Astrocyte (in vitro differentiated cells and primary cell): ENCODE results near the gene PRDM8. TPM values are rescaled to one million over a fixed set of nuclear protein-coding genes. Genes with fewer than 3 reads are reported as not detected.

Experiments
- DNase-seq: peaks from one replicate; pipeline ENCODE4 v3.0.0-alpha.2; 2010; ENCODE audit warnings: low read depth
- FAIRE-seq: peaks from 2 replicates; lab custom pipeline; 2011; peaks lifted over from hg19 to GRCh38; lab: Jason Lieb, UNC
- H2AFZ ChIP-seq: 2 replicates; pipeline ENCODE4 v1.6.0; 2012; ENCODE audit warnings: low read depth, low read length, inconsistent platforms
- H3K27ac ChIP-seq: 2 replicates; pipeline ENCODE4 v1.5.1; 2011; ENCODE audit warnings: low read depth, low read length, inconsistent platforms
- H3K27me3 ChIP-seq: 2 replicates; pipeline ENCODE4 v1.6.0; 2011; ENCODE audit warnings: low read length, inconsistent platforms; ENCODE audit not compliant: insufficient read depth
- H3K36me3 ChIP-seq: 2 replicates; pipeline ENCODE4 v1.5.1; 2011; ENCODE audit warnings: low read length, inconsistent platforms; ENCODE audit not compliant: insufficient read depth
- H3K4me1 ChIP-seq: 2 replicates; pipeline ENCODE4 v1.5.1; 2011; ENCODE audit warnings: low read length, inconsistent platforms; ENCODE audit not compliant: insufficient read depth
- H3K4me2 ChIP-seq: 2 replicates; pipeline ENCODE4 v1.6.0; 2012; ENCODE audit warnings: low read length, inconsistent platforms
- H3K4me3 ChIP-seq: 2 replicates; pipeline ENCODE4 v1.5.1; 2011; ENCODE audit warnings: low read depth, mild to moderate bottlenecking, low read length, inconsistent platforms; ENCODE audit not compliant: insufficient read depth
- H3K79me2 ChIP-seq: 2 replicates; pipeline ENCODE4 v1.6.0; 2012; ENCODE audit warnings: mild to moderate bottlenecking, low read length, inconsistent platforms; ENCODE audit not compliant: insufficient read depth
- H3K9ac ChIP-seq: 2 replicates; pipeline ENCODE4 v1.6.0; 2012; ENCODE audit warnings: mild to moderate bottlenecking, low read length, inconsistent platforms
- H3K9me3 ChIP-seq: 2 replicates; pipeline ENCODE4 v1.5.1; 2012; ENCODE audit warnings: low read depth, mild to moderate bottlenecking, low read length, inconsistent platforms; ENCODE audit not compliant: insufficient read depth
- H4K20me1 ChIP-seq: 2 replicates; pipeline ENCODE4 v1.6.0; 2012; ENCODE audit warnings: low read length, inconsistent platforms; ENCODE audit not compliant: insufficient read depth
- H3K27ac Mint-ChIP-seq: one replicate; pipeline ENCODE4 v1.8.0; 2021; ENCODE audit warnings: mild to moderate bottlenecking, mixed read lengths; ENCODE audit not compliant: unreplicated experiment
- H3K27me3 Mint-ChIP-seq: one replicate; pipeline ENCODE4 v1.8.0; 2021; ENCODE audit warnings: low read depth, mixed read lengths; ENCODE audit not compliant: unreplicated experiment
- H3K36me3 Mint-ChIP-seq: one replicate; pipeline ENCODE4 v1.8.0; 2021; ENCODE audit warnings: low read depth, mixed read lengths; ENCODE audit not compliant: unreplicated experiment
- H3K4me1 Mint-ChIP-seq: one replicate; pipeline ENCODE4 v1.8.0; 2021; ENCODE audit warnings: low read depth, mixed read lengths; ENCODE audit not compliant: unreplicated experiment
- H3K4me3 Mint-ChIP-seq: one replicate; pipeline ENCODE4 v1.8.0; 2021; ENCODE audit warnings: mild to moderate bottlenecking, moderate library complexity, mixed read lengths; ENCODE audit not compliant: unreplicated experiment
- H3K9me3 Mint-ChIP-seq: one replicate; pipeline ENCODE4 v1.8.0; 2021; ENCODE audit warnings: mild to moderate bottlenecking, mixed read lengths; ENCODE audit not compliant: unreplicated experiment
- EZH2 ChIP-seq: IDR thresholded peaks from 2 replicates; pipeline ENCODE4 v1.6.1; 2012; ENCODE audit warnings: mild to moderate bottlenecking, low read length, inconsistent platforms; ENCODE audit not compliant: insufficient read depth
- total RNA-seq: library from RNA; stranded (reverse); gene quantifications from 2 replicates; pipeline ENCODE4 v1.2.1, GENCODE V29; 2021
- TF ChIP-seq, protein P1 (sequence below): IDR thresholded peaks from 2 replicates; pipeline ENCODE4 v1.5.1; 2011; ENCODE audit warnings: low read depth, mild to moderate bottlenecking, inconsistent platforms, low read length, moderate library complexity; ENCODE audit not compliant: insufficient read depth

Gene PRDM8
- total RNA-seq, 1 donor from 2014 or later: 0.25 TPM

DNA sequence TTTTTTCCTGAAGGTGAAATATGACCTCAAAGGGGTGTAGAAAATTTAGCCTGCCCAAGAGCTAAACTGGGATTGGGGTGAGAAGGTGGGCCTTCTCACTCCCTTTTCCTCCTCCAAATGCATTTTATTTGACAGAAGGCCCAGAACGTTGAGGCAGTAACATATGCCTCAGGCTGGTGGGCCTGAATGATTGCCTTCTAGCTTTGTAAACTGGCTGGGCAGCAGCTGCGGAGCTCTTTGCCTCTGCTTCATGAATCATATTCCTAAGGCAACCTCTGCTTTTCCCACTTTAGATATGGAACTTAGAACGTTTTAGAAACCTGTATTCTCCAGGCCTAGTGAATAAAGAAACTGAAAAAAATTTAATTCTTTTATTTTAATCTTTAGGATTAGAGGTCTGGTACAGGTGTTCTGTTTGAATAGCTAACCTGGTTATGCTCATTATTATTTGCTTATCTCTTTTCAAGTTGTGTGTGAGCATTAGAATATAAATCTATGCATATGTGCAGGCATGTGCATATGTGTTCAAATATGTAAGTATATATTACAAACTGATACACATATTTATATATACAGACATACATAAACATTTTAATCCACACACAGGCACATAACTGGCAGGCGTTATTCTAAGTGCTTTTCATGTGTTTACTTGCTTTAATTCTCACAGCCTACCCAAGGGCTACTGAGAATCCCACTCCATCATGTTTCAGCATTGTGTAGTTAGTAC, 11.5 kb downstream of the PRDM8 start:
- H3K36me3 ChIP-seq: no peaks in the 10 kb centered on the region
- no peak overlapping the region for H3K4me3 Mint-ChIP-seq
- H4K20me1 ChIP-seq: no peaks in the 10 kb centered on the region
- no peaks in the 10 kb centered on the region for H3K27me3 ChIP-seq
- H3K9ac ChIP-seq: no peak overlapping the region
- H3K79me2 ChIP-seq: no peaks in the 10 kb centered on the region
- TF ChIP-seq, protein P1, sequence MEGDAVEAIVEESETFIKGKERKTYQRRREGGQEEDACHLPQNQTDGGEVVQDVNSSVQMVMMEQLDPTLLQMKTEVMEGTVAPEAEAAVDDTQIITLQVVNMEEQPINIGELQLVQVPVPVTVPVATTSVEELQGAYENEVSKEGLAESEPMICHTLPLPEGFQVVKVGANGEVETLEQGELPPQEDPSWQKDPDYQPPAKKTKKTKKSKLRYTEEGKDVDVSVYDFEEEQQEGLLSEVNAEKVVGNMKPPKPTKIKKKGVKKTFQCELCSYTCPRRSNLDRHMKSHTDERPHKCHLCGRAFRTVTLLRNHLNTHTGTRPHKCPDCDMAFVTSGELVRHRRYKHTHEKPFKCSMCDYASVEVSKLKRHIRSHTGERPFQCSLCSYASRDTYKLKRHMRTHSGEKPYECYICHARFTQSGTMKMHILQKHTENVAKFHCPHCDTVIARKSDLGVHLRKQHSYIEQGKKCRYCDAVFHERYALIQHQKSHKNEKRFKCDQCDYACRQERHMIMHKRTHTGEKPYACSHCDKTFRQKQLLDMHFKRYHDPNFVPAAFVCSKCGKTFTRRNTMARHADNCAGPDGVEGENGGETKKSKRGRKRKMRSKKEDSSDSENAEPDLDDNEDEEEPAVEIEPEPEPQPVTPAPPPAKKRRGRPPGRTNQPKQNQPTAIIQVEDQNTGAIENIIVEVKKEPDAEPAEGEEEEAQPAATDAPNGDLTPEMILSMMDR: no peak
- no peak for TF ChIP-seq EZH2
- peaks cover 54% of the 10 kb centered on the region for H3K27me3 Mint-ChIP-seq
- no peak overlapping the region for H3K4me2 ChIP-seq
- peaks cover 4% of the 10 kb centered on the region for H3K9me3 ChIP-seq
- FAIRE-seq (no peak), DNase-seq (no peak)
- no peak overlapping the region for H3K4me3 ChIP-seq
- H3K9me3 Mint-ChIP-seq: peaks cover 7% of the 10 kb centered on the region
- no peak overlapping the region for H3K27ac Mint-ChIP-seq
- no peak overlapping the region for H3K27ac ChIP-seq
- H2AFZ ChIP-seq: no peak overlapping the region
- H3K4me1 ChIP-seq: peaks cover 13% of the 10 kb centered on the region
- H3K4me1 Mint-ChIP-seq: peaks cover 6% of the 10 kb centered on the region
- H3K36me3 Mint-ChIP-seq: peaks cover 5% of the 10 kb centered on the region

DNA sequence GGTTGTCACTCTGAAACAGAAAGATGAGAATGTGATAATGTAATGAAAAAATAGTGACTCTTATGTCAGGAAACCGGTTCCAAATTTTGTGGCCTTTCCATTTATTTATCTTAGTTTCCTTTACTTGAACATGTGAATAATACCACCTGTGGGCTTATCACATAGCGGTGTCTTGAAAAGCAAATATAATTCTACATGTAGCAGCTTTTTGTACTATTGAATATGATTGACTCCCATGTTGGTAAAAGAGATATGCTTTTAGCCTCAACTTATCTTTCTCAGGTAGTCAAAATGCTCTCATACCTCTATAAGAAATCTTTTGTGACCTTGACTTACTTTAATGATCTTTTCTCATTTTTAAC, 12.0 kb downstream of the PRDM8 start:
- Histone ChIP-seq H4K20me1 (no peaks in the 10 kb centered on the region), H3K9ac (no peak overlapping the region), H3K36me3 (no peaks in the 10 kb centered on the region), H3K27me3 (no peaks in the 10 kb centered on the region), H3K9me3 (peaks cover 4% of the 10 kb centered on the region), H3K27ac (no peak overlapping the region), H2AFZ (no peak overlapping the region), H3K4me3 (no peak overlapping the region), H3K4me2 (no peak overlapping the region), H3K4me1 (peaks cover 13% of the 10 kb centered on the region), H3K79me2 (no peaks in the 10 kb centered on the region)
- peaks cover 5% of the 10 kb centered on the region for H3K36me3 Mint-ChIP-seq
- H3K4me1 Mint-ChIP-seq: peaks cover 6% of the 10 kb centered on the region
- DNase-seq (no peak), FAIRE-seq (peak; percentile 26)
- peaks cover 7% of the 10 kb centered on the region for H3K9me3 Mint-ChIP-seq
- peaks cover 50% of the 10 kb centered on the region for H3K27me3 Mint-ChIP-seq
- H3K27ac Mint-ChIP-seq: no peak overlapping the region
- TF ChIP-seq, protein P1: no peak
- TF ChIP-seq EZH2: no peak
- no peak overlapping the region for H3K4me3 Mint-ChIP-seq

DNA sequence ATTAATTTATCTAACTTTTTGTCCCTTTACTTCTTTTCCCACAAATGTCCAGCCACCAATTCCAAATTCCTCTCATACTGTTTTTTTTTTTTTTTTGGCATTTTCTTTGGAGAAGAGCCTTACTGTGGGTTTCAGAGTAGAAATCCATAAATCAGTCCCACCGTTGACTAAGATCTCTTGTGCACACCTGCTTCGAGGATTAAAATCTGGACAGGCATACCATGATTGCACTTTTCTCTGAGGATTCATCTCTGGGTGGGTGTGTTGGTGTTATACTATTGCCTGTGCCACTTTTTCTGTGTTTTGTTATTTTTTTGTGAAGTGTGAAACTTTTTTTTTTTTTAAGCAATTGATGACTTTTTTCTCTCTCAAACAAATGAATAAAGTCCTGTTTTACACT, 13.2 kb downstream of the PRDM8 start:
- H3K79me2 ChIP-seq: no peaks in the 10 kb centered on the region
- no peaks in the 10 kb centered on the region for H3K27me3 ChIP-seq
- TF ChIP-seq EZH2: no peak
- TF ChIP-seq, protein P1: no peak
- H3K9me3 ChIP-seq: peaks cover 4% of the 10 kb centered on the region
- no peaks in the 10 kb centered on the region for H4K20me1 ChIP-seq
- no peak overlapping the region for H3K4me2 ChIP-seq
- DNase-seq (no peak), FAIRE-seq (no peak)
- Mint-ChIP-seq H3K4me3 (no peak overlapping the region), H3K36me3 (peaks cover 5% of the 10 kb centered on the region), H3K4me1 (peaks cover 6% of the 10 kb centered on the region), H3K27me3 (peaks cover 39% of the 10 kb centered on the region), H3K27ac (no peak overlapping the region), H3K9me3 (peaks cover 7% of the 10 kb centered on the region)
- peaks cover 13% of the 10 kb centered on the region for H3K4me1 ChIP-seq
- no peak overlapping the region for H2AFZ ChIP-seq
- H3K9ac ChIP-seq: no peak overlapping the region
- H3K27ac ChIP-seq: no peak overlapping the region
- no peaks in the 10 kb centered on the region for H3K36me3 ChIP-seq
- no peak overlapping the region for H3K4me3 ChIP-seq
